GM12878 (cell line): ENCODE data around the gene PPFIA4. TPM values are rescaled to one million over a fixed set of nuclear protein-coding genes. Genes with fewer than 3 reads are reported as not detected.

Experiments
- ATAC-seq: fragments of 200-7000 bp; cut with Tn5 transposase; 3 replicates; pipeline ENCODE4 v1.9.1; 2020; ENCODE audit warnings: mild to moderate bottlenecking, moderate library complexity
- BruUV-seq: library from RNA; stranded (reverse); fragments of 400-500 nt; replicated peaks from 2 replicates; lab custom pipeline; 2021; lab: Mats Ljungman, UMichigan
- CTCF ChIA-PET: fragments of 300-600 bp; sonication (Branson Sonifier 250); formaldehyde crosslinking; extraction: SDS; loops from one replicate; lab custom pipeline; 2021; ENCODE audit warnings: inconsistent platforms; lab: Yijun Ruan, JAX
- POLR2A ChIA-PET: fragments of 350-600 bp; formaldehyde crosslinking; extraction: SDS; loops from one replicate; lab custom pipeline; 2021; ENCODE audit warnings: inconsistent platforms; lab: Charles Lee
- RAD21 ChIA-PET: fragments of 300-600 bp; sonication (Branson Sonifier 250); formaldehyde crosslinking; loops from one replicate; lab custom pipeline; 2023; ENCODE audit warnings: antibody characterized with exemption; ENCODE audit not compliant: unreplicated experiment; lab: Charles Lee
- SMC1A ChIA-PET: fragments of 300-600 bp; sonication (Branson Sonifier 250); formaldehyde crosslinking; loops from one replicate; lab custom pipeline; 2023; ENCODE audit not compliant: unreplicated experiment, uncharacterized antibody; lab: Charles Lee
- DNase-seq: peaks from one replicate; pipeline ENCODE4 v3.0.0-alpha.2; 2011; ENCODE audit warnings: low read depth, low spot score
- FAIRE-seq: peaks from 3 replicates; lab custom pipeline; 2011; peaks lifted over from hg19 to GRCh38; lab: Jason Lieb, UNC
- H2AFZ ChIP-seq: 2 replicates; pipeline ENCODE4 v1.6.0; 2011; ENCODE audit warnings: low read depth, low read length, control low read depth; ENCODE audit not compliant: control insufficient read depth
- H3K27ac ChIP-seq: 2 replicates; pipeline ENCODE4 v1.5.1; 2011; ENCODE audit warnings: control low read depth; ENCODE audit not compliant: control insufficient read depth, insufficient read depth
- H3K27me3 ChIP-seq, 2 experiments: replicated peaks in 1 of 2; 2 replicates each; pipeline versions ENCODE4 v1.6.0 to v1.6.1; 2011; ENCODE audit warnings: low read length in 1 of 2; ENCODE audit not compliant: control insufficient read depth in 2 of 2, insufficient read depth in 2 of 2
- H3K36me3 ChIP-seq, 2 experiments: 2 replicates each; pipeline ENCODE4 v1.5.1; 2011; ENCODE audit warnings: low read length in 1 of 2; ENCODE audit not compliant: control insufficient read depth in 2 of 2, insufficient read depth in 2 of 2
- H3K4me1 ChIP-seq: 2 replicates; pipeline ENCODE4 v1.6.1; 2011; ENCODE audit warnings: mild to moderate bottlenecking, low read length, moderate library complexity, mixed read lengths; ENCODE audit not compliant: control insufficient read depth, insufficient read depth
- H3K4me2 ChIP-seq: 2 replicates; pipeline ENCODE4 v1.6.0; 2011; ENCODE audit warnings: control low read depth; ENCODE audit not compliant: control insufficient read depth, insufficient read depth
- H3K4me3 ChIP-seq: fragments of 200-600 bp; sonication (generic); 2 replicates; pipeline ENCODE4 v1.5.1; 2016
- H3K79me2 ChIP-seq: 2 replicates; pipeline ENCODE4 v1.6.0; 2011; ENCODE audit warnings: low read length; ENCODE audit not compliant: control insufficient read depth, insufficient read depth
- H3K9ac ChIP-seq: 2 replicates; pipeline ENCODE4 v1.8.0; 2011; ENCODE audit warnings: low read length, control low read depth, mixed read lengths; ENCODE audit not compliant: control insufficient read depth, insufficient read depth
- H3K9me3 ChIP-seq: replicated peaks from 3 replicates; pipeline ENCODE4 v1.5.1; 2011; ENCODE audit warnings: mild to moderate bottlenecking, low read length; ENCODE audit not compliant: control insufficient read depth, insufficient read depth
- H4K20me1 ChIP-seq: 2 replicates; pipeline ENCODE4 v1.6.0; 2011; ENCODE audit not compliant: control insufficient read depth, insufficient read depth
- DPF2 ChIP-seq: fragments of 450-650 bp; IDR thresholded peaks from 2 replicates; pipeline ENCODE4 v1.6.1; 2017; ENCODE audit warnings: mild to moderate bottlenecking
- EED ChIP-seq: sonication (generic); IDR thresholded peaks from 2 replicates; pipeline ENCODE4 v1.6.1; 2016; ENCODE audit warnings: antibody characterized with exemption, low read depth
- ESRRA ChIP-seq: IDR thresholded peaks from 2 replicates; pipeline ENCODE4 v1.6.1; 2012; ENCODE audit warnings: mild to moderate bottlenecking, low read length, improper control_type of control experiment
- IKZF2 ChIP-seq, 2 experiments: fragments of 450-650 bp; IDR thresholded peaks; 2 replicates each; pipeline ENCODE4 v1.6.1; 2017; ENCODE audit warnings: mild to moderate bottlenecking in 2 of 2, moderate library complexity in 2 of 2
- JUND ChIP-seq: IDR thresholded peaks from 2 replicates; pipeline ENCODE4 v1.6.1; 2012; ENCODE audit warnings: low read depth, mild to moderate bottlenecking, low read length, improper control_type of control experiment, moderate library complexity
- MXI1 ChIP-seq: fragments of 150-350 bp; IDR thresholded peaks from 2 replicates; pipeline ENCODE4 v1.6.1; 2011; ENCODE audit warnings: low read depth, mild to moderate bottlenecking, inconsistent platforms, low read length, improper control_type of control experiment
- MYC ChIP-seq: IDR thresholded peaks from 2 replicates; pipeline ENCODE4 v1.6.1; 2011; ENCODE audit warnings: mild to moderate bottlenecking, low read length, moderate library complexity, inconsistent platforms; ENCODE audit not compliant: insufficient read depth, insufficient replicate concordance, insufficient read length, severe bottlenecking
- NRF1 ChIP-seq: conservative IDR thresholded peaks from 2 replicates; pipeline ENCODE4 v1.6.1; 2011; ENCODE audit warnings: mild to moderate bottlenecking, low read depth, low read length, improper control_type of control experiment
- POLR2AphosphoS2 ChIP-seq: IDR thresholded peaks from 2 replicates; pipeline ENCODE4 v1.6.1; 2011; ENCODE audit warnings: low read depth, mild to moderate bottlenecking, low read length, improper control_type of control experiment, moderate library complexity
- POLR2AphosphoS5 ChIP-seq: IDR thresholded peaks from 2 replicates; pipeline ENCODE4 v1.6.1; 2011; ENCODE audit warnings: mild to moderate bottlenecking, low read length, inconsistent platforms
- SMAD1 ChIP-seq: fragments of 450-650 bp; IDR thresholded peaks from 2 replicates; pipeline ENCODE4 v1.6.1; 2018; ENCODE audit warnings: mild to moderate bottlenecking, low read depth; ENCODE audit not compliant: partially characterized antibody
- SMC3 ChIP-seq: IDR thresholded peaks from 2 replicates; pipeline ENCODE4 v1.6.1; 2011; ENCODE audit warnings: low read length, improper control_type of control experiment, borderline replicate concordance
- SREBF2 ChIP-seq: IDR thresholded peaks from 2 replicates; pipeline ENCODE4 v1.6.1; 2012; ENCODE audit warnings: mild to moderate bottlenecking, low read length
- ZNF274 ChIP-seq: IDR thresholded peaks from one replicate; pipeline ENCODE4 v1.8.0; 2011; ENCODE audit not compliant: insufficient read length, insufficient read depth
- WGBS: methylation state at CpG from one replicate; pipeline ENCODE4 v1.1.6; 2016; ENCODE audit warnings: low lambda C conversion rate; ENCODE audit not compliant: insufficient replicate concordance, insufficient coverage; ENCODE audit errors: missing lambda C conversion rate; 5-methylcytosine and 5-hydroxymethylcytosine counted together
- in situ Hi-C: fragments of 300-500 bp; cut with MboI; formaldehyde crosslinking; loops from 9 replicates; pipeline ENCODE4 v1.14.3; 2018; ENCODE audit warnings: mixed read lengths
- intact Hi-C: fragments of 100-400 bp; cut with micrococcal nuclease; formaldehyde crosslinking; loops from one replicate; pipeline ENCODE4 v1.14.2; 2022; ENCODE audit not compliant: unreplicated experiment
- polyA plus RNA-seq, 11 experiments: library from polyadenylated mRNA; depleted of rRNA in 4 of 11; unstranded in 6 of 11; stranded (reverse) in 5 of 11; fragments of >200 nt; fragmentation: Nextera tagmentation in 4 of 11; fragmentation: Illumina TruSeq in 1 of 11; extraction: Ambion mirVana in 4 of 11; extraction: Trizol in 1 of 11; gene quantifications; 1 replicate in 1 of 11; 2 replicates in 10 of 11; pipeline versions ENCODE4 v1.2.1 to v1.2.3, GENCODE V29; 2011 to 2016; ENCODE audit warnings: inconsistent platforms in 2 of 11, missing spikeins in 2 of 11, low read depth in 1 of 11
- total RNA-seq, 4 experiments: library from RNA; depleted of rRNA in 3 of 4; stranded (reverse); fragments of >200 nt in 3 of 4; fragmentation: Illumina TruSeq in 1 of 4; extraction: Trizol in 1 of 4; gene quantifications; 2 replicates each; pipeline versions ENCODE4 v1.2.1 to v1.2.3, GENCODE V29; 2013 to 2021
- TF ChIP-seq, protein P1 (sequence below): IDR thresholded peaks from 2 replicates; pipeline ENCODE4 v1.6.1; 2012; ENCODE audit warnings: improper control_type of control experiment, low read depth, low read length; ENCODE audit not compliant: insufficient replicate concordance
- TF ChIP-seq, protein P2 (sequence below): fragments of 450-650 bp; IDR thresholded peaks from 2 replicates; pipeline ENCODE4 v1.6.1; 2017; ENCODE audit warnings: mild to moderate bottlenecking, low read depth, inconsistent platforms; ENCODE audit not compliant: poor library complexity, severe bottlenecking

The PPFIA4 gene
- total and polyA plus RNA-seq, 10 of the 15 experiments (the other 5 are each of a cell fraction or from before 2014, with no cell fraction given), result 0.02 to 19.7 (median 0.34) TPM; not detected in 1

DNA sequence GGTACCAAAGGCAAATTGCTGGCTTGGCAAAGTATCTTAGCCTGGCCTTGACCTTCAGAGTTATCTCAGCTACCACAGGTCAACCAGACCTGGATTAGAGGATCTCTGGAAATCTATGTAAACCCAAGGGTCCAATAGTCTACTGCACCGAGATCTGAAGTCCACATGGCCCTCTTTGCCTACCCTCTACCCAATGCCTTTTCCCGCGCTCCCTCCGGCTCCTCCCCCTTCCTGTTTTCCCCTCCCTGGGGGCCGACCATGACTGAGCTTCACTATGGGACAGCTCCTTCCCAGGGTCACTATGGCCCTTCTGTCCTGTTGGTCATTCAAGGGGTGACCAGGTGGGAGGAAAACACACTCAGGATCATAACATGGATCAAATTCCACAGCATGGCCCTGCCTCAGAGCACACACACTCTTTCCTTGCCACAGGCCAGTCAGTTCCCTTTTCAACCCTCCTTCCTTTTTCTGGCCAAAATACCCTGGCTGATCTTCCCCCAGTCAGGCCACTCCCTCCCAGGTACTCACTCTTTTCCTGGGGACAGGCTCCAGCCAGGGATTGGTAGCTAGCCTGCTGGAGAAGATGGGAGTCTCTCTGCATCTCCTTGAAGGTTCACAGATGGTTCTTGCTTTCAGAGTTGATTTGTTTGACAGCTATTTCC is 38.2 kb upstream of the PPFIA4 start:
- Histone ChIP-seq H3K9me3 (no peaks in the 10 kb centered on the region), H3K9ac (no peak overlapping the region), H3K36me3 (no peaks in the 10 kb centered on the region), H3K4me2 (no peak overlapping the region), H2AFZ (no peak overlapping the region), H3K27ac (no peak overlapping the region), H3K27me3 (no peaks in the 10 kb centered on the region; a peak in 1 of 4 replicates), H3K79me2 (no peaks in the 10 kb centered on the region), H3K4me1 (no peaks in the 10 kb centered on the region), H3K4me3 (no peak overlapping the region), H4K20me1 (no peaks in the 10 kb centered on the region)
- DNase-seq (no peak), FAIRE-seq (no peak), ATAC-seq (no peak)
- SMC1A ChIA-PET, result no interaction called here
- WGBS, result 48% methylated on average over 5 of the region's 5 CpGs
- in situ Hi-C loops, result no loop called here
- intact Hi-C loops, result no loop called here
- BruUV-seq, result no TSS peak
- RAD21 ChIA-PET, result no interaction called here
- POLR2A ChIA-PET, result no interaction called here
- CTCF ChIA-PET, result interaction anchor here (1.1 to 2.7 kb wide), 2 partner anchors 11 kb away, joined by 3 to 17 read pairs; no protein-coding TSS in a partner anchor
- TF ChIP-seq, protein P1, sequence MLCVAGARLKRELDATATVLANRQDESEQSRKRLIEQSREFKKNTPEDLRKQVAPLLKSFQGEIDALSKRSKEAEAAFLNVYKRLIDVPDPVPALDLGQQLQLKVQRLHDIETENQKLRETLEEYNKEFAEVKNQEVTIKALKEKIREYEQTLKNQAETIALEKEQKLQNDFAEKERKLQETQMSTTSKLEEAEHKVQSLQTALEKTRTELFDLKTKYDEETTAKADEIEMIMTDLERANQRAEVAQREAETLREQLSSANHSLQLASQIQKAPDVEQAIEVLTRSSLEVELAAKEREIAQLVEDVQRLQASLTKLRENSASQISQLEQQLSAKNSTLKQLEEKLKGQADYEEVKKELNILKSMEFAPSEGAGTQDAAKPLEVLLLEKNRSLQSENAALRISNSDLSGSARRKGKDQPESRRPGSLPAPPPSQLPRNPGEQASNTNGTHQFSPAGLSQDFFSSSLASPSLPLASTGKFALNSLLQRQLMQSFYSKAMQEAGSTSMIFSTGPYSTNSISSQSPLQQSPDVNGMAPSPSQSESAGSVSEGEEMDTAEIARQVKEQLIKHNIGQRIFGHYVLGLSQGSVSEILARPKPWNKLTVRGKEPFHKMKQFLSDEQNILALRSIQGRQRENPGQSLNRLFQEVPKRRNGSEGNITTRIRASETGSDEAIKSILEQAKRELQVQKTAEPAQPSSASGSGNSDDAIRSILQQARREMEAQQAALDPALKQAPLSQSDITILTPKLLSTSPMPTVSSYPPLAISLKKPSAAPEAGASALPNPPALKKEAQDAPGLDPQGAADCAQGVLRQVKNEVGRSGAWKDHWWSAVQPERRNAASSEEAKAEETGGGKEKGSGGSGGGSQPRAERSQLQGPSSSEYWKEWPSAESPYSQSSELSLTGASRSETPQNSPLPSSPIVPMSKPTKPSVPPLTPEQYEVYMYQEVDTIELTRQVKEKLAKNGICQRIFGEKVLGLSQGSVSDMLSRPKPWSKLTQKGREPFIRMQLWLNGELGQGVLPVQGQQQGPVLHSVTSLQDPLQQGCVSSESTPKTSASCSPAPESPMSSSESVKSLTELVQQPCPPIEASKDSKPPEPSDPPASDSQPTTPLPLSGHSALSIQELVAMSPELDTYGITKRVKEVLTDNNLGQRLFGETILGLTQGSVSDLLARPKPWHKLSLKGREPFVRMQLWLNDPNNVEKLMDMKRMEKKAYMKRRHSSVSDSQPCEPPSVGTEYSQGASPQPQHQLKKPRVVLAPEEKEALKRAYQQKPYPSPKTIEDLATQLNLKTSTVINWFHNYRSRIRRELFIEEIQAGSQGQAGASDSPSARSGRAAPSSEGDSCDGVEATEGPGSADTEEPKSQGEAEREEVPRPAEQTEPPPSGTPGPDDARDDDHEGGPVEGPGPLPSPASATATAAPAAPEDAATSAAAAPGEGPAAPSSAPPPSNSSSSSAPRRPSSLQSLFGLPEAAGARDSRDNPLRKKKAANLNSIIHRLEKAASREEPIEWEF, result no peak
- TF ChIP-seq SMAD1 (no peak), MYC (no peak), EED (no peak), MXI1 (no peak), ESRRA (no peak), POLR2AphosphoS5 (no peak), ZNF274 (no peak), JUND (no peak), POLR2AphosphoS2 (no peak), DPF2 (no peak), NRF1 (no peak), IKZF2 (IDR thresholded peaks at IDR 0.05) (no peak), SMC3 (no peak), SREBF2 (no peak)
- TF ChIP-seq, protein P2, sequence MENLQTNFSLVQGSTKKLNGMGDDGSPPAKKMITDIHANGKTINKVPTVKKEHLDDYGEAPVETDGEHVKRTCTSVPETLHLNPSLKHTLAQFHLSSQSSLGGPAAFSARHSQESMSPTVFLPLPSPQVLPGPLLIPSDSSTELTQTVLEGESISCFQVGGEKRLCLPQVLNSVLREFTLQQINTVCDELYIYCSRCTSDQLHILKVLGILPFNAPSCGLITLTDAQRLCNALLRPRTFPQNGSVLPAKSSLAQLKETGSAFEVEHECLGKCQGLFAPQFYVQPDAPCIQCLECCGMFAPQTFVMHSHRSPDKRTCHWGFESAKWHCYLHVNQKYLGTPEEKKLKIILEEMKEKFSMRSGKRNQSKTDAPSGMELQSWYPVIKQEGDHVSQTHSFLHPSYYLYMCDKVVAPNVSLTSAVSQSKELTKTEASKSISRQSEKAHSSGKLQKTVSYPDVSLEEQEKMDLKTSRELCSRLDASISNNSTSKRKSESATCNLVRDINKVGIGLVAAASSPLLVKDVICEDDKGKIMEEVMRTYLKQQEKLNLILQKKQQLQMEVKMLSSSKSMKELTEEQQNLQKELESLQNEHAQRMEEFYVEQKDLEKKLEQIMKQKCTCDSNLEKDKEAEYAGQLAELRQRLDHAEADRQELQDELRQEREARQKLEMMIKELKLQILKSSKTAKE, result no peak
